Lung (tissue), 12 donors: Measurements from ENCODE around the gene UBA5. TPM values are rescaled to one million over a fixed set of nuclear protein-coding genes. Genes with fewer than 3 reads are reported as not detected.

Experiments used
- ATAC-seq: fragments of 200-7000 bp; cut with Tn5 transposase; one replicate; pipeline ENCODE4 v1.9.1; 2020; ENCODE audit warnings: moderate number of reproducible peaks; ENCODE audit not compliant: insufficient read depth, low FRiP score
- DNase-seq, 3 donors: peaks; one replicate each; pipeline ENCODE4 v3.0.0-alpha.2; 2013 to 2017
- H3K27ac ChIP-seq, 2 donors: one replicate each; pipeline ENCODE4 v1.5.1; 2013; ENCODE audit warnings: mild to moderate bottlenecking in 2 of 2, moderate library complexity in 2 of 2, control low read depth in 1 of 2, inconsistent platforms in 1 of 2, low read depth in 1 of 2, low read length in 1 of 2
- H3K27me3 ChIP-seq, 3 donors: one replicate each; pipeline ENCODE4 v1.5.1; 2013; ENCODE audit warnings: low read length in 2 of 3; ENCODE audit not compliant: control insufficient read depth in 3 of 3, insufficient read depth in 3 of 3
- H3K36me3 ChIP-seq, 4 donors: one replicate each; pipeline ENCODE4 v1.5.1; 2013; ENCODE audit warnings: low read length in 4 of 4, mild to moderate bottlenecking in 1 of 4, moderate library complexity in 1 of 4; ENCODE audit not compliant: control insufficient read depth in 4 of 4, insufficient read depth in 4 of 4
- H3K4me1 ChIP-seq, 5 donors: one replicate each; pipeline ENCODE4 v1.5.1; 2013; ENCODE audit warnings: low read length in 5 of 5, mild to moderate bottlenecking in 2 of 5, moderate library complexity in 1 of 5; ENCODE audit not compliant: control insufficient read depth in 5 of 5, insufficient read depth in 5 of 5
- H3K4me3 ChIP-seq: one replicate; pipeline ENCODE4 v1.5.1; 2013; ENCODE audit warnings: mild to moderate bottlenecking, control low read depth, moderate library complexity
- H3K9ac ChIP-seq, 2 donors: one replicate each; pipeline ENCODE4 v1.5.1; 2013; ENCODE audit warnings: low read length in 2 of 2, control low read depth in 1 of 2; ENCODE audit not compliant: insufficient read depth in 1 of 2
- H3K9me3 ChIP-seq, 4 donors: one replicate each; pipeline ENCODE4 v1.5.1; 2013; ENCODE audit warnings: low read length in 3 of 4, mild to moderate bottlenecking in 1 of 4, moderate library complexity in 1 of 4; ENCODE audit not compliant: control insufficient read depth in 4 of 4, insufficient read depth in 3 of 4
- CTCF ChIP-seq: IDR thresholded peaks from 2 replicates; pipeline ENCODE4 v1.5.1; 2012; ENCODE audit warnings: mild to moderate bottlenecking; ENCODE audit errors: control extremely low read depth, extremely low read depth
- WGBS, 2 donors: extraction: QIAGEN DNeasy Blood & Tissue Kit; methylation state at CpG; one replicate each; pipeline ENCODE4 v1.1.7; 2013; 5-methylcytosine and 5-hydroxymethylcytosine counted together
- polyA plus RNA-seq, 2 donors: library from polyadenylated mRNA; stranded (reverse); fragments of 200-250 nt; gene quantifications; one replicate each; pipeline ENCODE4 v1.2.1, GENCODE V29; 2013
- total RNA-seq, 2 donors: library from RNA; depleted of rRNA in 1 of 2; stranded (reverse); fragments of >200 nt in 1 of 2; gene quantifications; one replicate each; pipeline ENCODE4 v1.2.1, GENCODE V29; 2014 to 2021
- donor health status: control.
- donor health status: control.
- donor health status: Bipolar disorder and iron deficiency.
- donor health status: healthy.
- donor health status: DM: yes; HTN: yes; CAD: no.

UBA5 gene
- total and polyA plus RNA-seq, 4 donors = 22.6 to 68.2 (median 33.9) TPM

GRCh38 chr3:132616780-132617179 is 43.3 kb upstream of the UBA5 start:
- TF ChIP-seq CTCF = no peak
- no peak overlapping the region for H3K4me3 ChIP-seq
- ATAC-seq (no peak), DNase-seq (no peak)
- no peak overlapping the region for H3K9ac ChIP-seq
- H3K9me3 ChIP-seq = no peaks in the 10 kb centered on the region
- H3K4me1 ChIP-seq = peaks cover 0 to 2% (median 0%) of the 10 kb centered on the region in 5 donors
- 96 to 100% methylated on average over 1 of the region's 1 CpG for WGBS, 2 donors
- no peak overlapping the region for H3K27ac ChIP-seq
- peaks cover 0 to 7% (median 2%) of the 10 kb centered on the region in 4 donors for H3K36me3 ChIP-seq
- H3K27me3 ChIP-seq = no peaks in the 10 kb centered on the region

GRCh38 chr3:132622148-132622547 is 38.0 kb upstream of the UBA5 start:
- Histone ChIP-seq H3K9ac (no peak overlapping the region), H3K4me1 (peaks cover 0 to 2% (median 0%) of the 10 kb centered on the region in 5 donors), H3K27me3 (no peaks in the 10 kb centered on the region), H3K4me3 (no peak overlapping the region), H3K27ac (no peak overlapping the region), H3K9me3 (no peaks in the 10 kb centered on the region), H3K36me3 (peaks cover 3 to 8% (median 6%) of the 10 kb centered on the region in 4 donors)
- DNase-seq (no peak), ATAC-seq (no peak)
- TF ChIP-seq CTCF = no peak
- 17 to 48% methylated on average over 1 of the region's 1 CpG for WGBS, 2 donors

GRCh38 chr3:132622761-132623160 is 37.4 kb upstream of the UBA5 start:
- no peak for TF ChIP-seq CTCF
- Histone ChIP-seq H3K9me3 (no peaks in the 10 kb centered on the region), H3K27me3 (no peaks in the 10 kb centered on the region), H3K9ac (no peak overlapping the region), H3K36me3 (peaks cover 3 to 13% (median 7%) of the 10 kb centered on the region in 4 donors), H3K4me1 (peaks cover 0 to 2% (median 0%) of the 10 kb centered on the region in 5 donors), H3K27ac (no peak overlapping the region), H3K4me3 (no peak overlapping the region)
- ATAC-seq (no peak), DNase-seq (no peak)
- 87 to 91% methylated on average over 1 of the region's 1 CpG for WGBS, 2 donors

- H3K36me3 ChIP-seq = peaks cover 3 to 16% (median 7%) of the 10 kb centered on the region in 4 donors
- H3K9me3 ChIP-seq = no peaks in the 10 kb centered on the region
- no peak overlapping the region for H3K4me3 ChIP-seq
- no peak for DNase-seq
- peaks cover 0 to 2% (median 0%) of the 10 kb centered on the region in 5 donors for H3K4me1 ChIP-seq
- H3K27me3 ChIP-seq = no peaks in the 10 kb centered on the region
- TF ChIP-seq CTCF = no peak
- 91 to 100% methylated on average over 1 of the region's 1 CpG for WGBS, 2 donors
- H3K27ac ChIP-seq = no peak overlapping the region
- ATAC-seq = no peak
- H3K9ac ChIP-seq = no peak overlapping the region
Measured at GRCh38 chr3:132623646-132624045, 36.5 kb upstream of the UBA5 start.
